ENCODE measurements around the gene CARS1.

CARS1 gene

GRCh38 chr11:3002871-3003270, 54.4 kb downstream of the CARS1 start:
- TF ChIP-seq SIN3A (IDR thresholded peaks at IDR 0.05; ENCODE audit: borderline replicate concordance, insufficient read depth, low read length) (no peak), TAF1 (IDR thresholded peaks at IDR 0.05; ENCODE audit: borderline replicate concordance, insufficient read depth, low read length) (no peak), POLR2AphosphoS5 (IDR thresholded peaks at IDR 0.05; ENCODE audit: low read depth, low read length) (no peak), REST (IDR thresholded peaks at IDR 0.05; ENCODE audit: insufficient read depth in 1 of 2, low read depth in 2 of 2, low read length in 2 of 2) (no peak)

DNA sequence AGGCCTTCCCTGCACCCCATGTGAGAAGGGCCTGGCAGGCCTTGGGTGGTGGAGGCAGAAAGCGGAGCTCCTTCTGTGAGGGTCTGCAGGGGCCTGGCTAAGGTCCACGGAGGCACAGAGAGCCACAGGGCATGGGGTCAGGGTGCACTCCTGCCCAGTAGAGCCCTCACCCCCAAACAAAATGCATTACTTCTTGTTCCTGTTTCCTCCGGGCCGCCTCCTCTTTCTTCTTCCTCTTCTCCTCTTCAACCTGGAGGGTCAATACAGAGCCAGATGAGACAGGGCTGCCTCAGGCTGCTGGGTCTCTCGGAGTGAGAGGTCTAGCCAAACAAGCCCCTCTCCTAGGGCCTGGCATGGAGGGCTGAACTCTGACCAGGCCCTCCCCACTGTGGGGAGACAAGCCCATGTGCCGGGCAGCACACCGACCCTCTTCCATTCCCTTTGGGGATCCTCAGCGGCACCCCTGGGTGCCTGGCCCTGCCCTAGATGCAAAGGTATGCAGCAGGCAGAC, 54.8 kb downstream of the CARS1 start:
- TF ChIP-seq SIN3A (IDR thresholded peaks at IDR 0.05; ENCODE audit: borderline replicate concordance, insufficient read depth, low read length) (no peak), TAF1 (IDR thresholded peaks at IDR 0.05; ENCODE audit: borderline replicate concordance, insufficient read depth, low read length) (no peak), POLR2AphosphoS5 (IDR thresholded peaks at IDR 0.05; ENCODE audit: low read depth, low read length) (no peak), REST (IDR thresholded peaks at IDR 0.05; ENCODE audit: insufficient read depth in 1 of 2, low read depth in 2 of 2, low read length in 2 of 2) (no peak), FOXP2 (optimal IDR thresholded peaks at IDR 0.05; ENCODE audit: borderline replicate concordance, extremely low read depth, extremely low read length, insufficient read depth) (no peak)

DNA sequence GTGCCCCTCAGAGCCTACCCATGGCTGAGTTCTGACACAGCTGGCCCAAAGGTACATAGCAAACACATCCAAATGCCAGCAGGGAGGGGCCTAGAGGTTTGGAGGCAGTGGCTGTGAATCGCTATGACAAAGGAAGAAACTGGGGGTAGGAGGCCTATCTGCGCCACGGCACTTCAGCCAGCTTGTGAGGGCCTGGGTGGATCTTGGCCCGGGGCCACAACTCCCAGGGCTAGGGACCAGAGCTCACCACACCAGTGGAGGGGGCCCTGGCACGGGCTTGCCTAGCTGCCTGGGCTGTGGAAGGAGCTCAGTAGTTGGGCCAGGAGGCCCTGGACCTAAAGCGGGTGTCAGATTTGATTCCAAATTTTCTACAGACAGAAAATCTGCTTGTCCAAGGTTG, 55.7 kb downstream of the CARS1 start:
- TF ChIP-seq FOXP2 (optimal IDR thresholded peaks at IDR 0.05; ENCODE audit: borderline replicate concordance, extremely low read depth, extremely low read length, insufficient read depth) (no peak), REST (IDR thresholded peaks at IDR 0.05; ENCODE audit: insufficient read depth in 1 of 2, low read depth in 2 of 2, low read length in 2 of 2) (no peak), POLR2AphosphoS5 (IDR thresholded peaks at IDR 0.05; ENCODE audit: low read depth, low read length) (no peak), TAF1 (IDR thresholded peaks at IDR 0.05; ENCODE audit: borderline replicate concordance, insufficient read depth, low read length) (no peak), SIN3A (IDR thresholded peaks at IDR 0.05; ENCODE audit: borderline replicate concordance, insufficient read depth, low read length) (no peak)

- no peak for TF ChIP-seq REST (IDR thresholded peaks at IDR 0.05; ENCODE audit: insufficient read depth in 1 of 2, low read depth in 2 of 2, low read length in 2 of 2)
- TF ChIP-seq SIN3A (IDR thresholded peaks at IDR 0.05; ENCODE audit: borderline replicate concordance, insufficient read depth, low read length), result no peak
- no peak for TF ChIP-seq TAF1 (IDR thresholded peaks at IDR 0.05; ENCODE audit: borderline replicate concordance, insufficient read depth, low read length)
- no peak; the same call in 1 of the 2 replicates for TF ChIP-seq POLR2AphosphoS5 (IDR thresholded peaks at IDR 0.05; ENCODE audit: low read depth, low read length)
- no peak for TF ChIP-seq FOXP2 (optimal IDR thresholded peaks at IDR 0.05; ENCODE audit: borderline replicate concordance, extremely low read depth, extremely low read length, insufficient read depth)
Measured at GRCh38 chr11:3000032-3000961, 56.9 kb downstream of the CARS1 start.
